IMR-90 (cell line): ENCODE measurements around the gene SARS2. TPM values are rescaled to one million over a fixed set of nuclear protein-coding genes. Genes with fewer than 3 reads are reported as not detected.

Source experiments
- ATAC-seq: fragments of 200-7000 bp; cut with Tn5 transposase; 2 replicates; pipeline ENCODE4 v1.9.1; 2020; ENCODE audit warnings: low read depth, mild to moderate bottlenecking, moderate library complexity
- BruUV-seq: library from RNA; stranded (reverse); fragments of 400-500 nt; replicated peaks from 2 replicates; lab custom pipeline; 2021; lab: Mats Ljungman, UMichigan
- CTCF ChIA-PET: fragments of 300-600 bp; formaldehyde crosslinking; extraction: SDS; loops from one replicate; lab custom pipeline; 2021; ENCODE audit warnings: antibody characterized with exemption; lab: Yijun Ruan, JAX
- POLR2A ChIA-PET: fragments of 300-600 bp; sonication (Branson Sonifier 250); formaldehyde crosslinking; loops from one replicate; lab custom pipeline; 2022; ENCODE audit warnings: antibody characterized with exemption; ENCODE audit not compliant: unreplicated experiment; lab: Charles Lee
- DNase-seq: peaks from one replicate; pipeline ENCODE4 v3.0.0; 2013
- H2AFZ ChIP-seq: replicated peaks from 2 replicates; pipeline ENCODE3; 2013; ENCODE audit warnings: low read length, mild to moderate bottlenecking; ENCODE audit not compliant: poor library complexity
- H2AK5ac ChIP-seq: 2 replicates; pipeline ENCODE4 v1.6.1; 2013; ENCODE audit warnings: low read depth, low read length, inconsistent platforms
- H2AK9ac ChIP-seq: replicated peaks from 2 replicates; pipeline ENCODE3; 2013; ENCODE audit warnings: mild to moderate bottlenecking, low read depth, low read length, moderate library complexity; ENCODE audit not compliant: poor library complexity
- H2BK120ac ChIP-seq: 2 replicates; pipeline ENCODE4 v1.6.1; 2013; ENCODE audit warnings: low read depth, low read length, inconsistent platforms
- H2BK15ac ChIP-seq: 3 replicates; pipeline ENCODE4 v1.6.1; 2013; ENCODE audit warnings: low read depth, low read length, inconsistent platforms
- H2BK20ac ChIP-seq: 2 replicates; pipeline ENCODE4 v1.6.1; 2013; ENCODE audit warnings: low read depth, mild to moderate bottlenecking, inconsistent platforms, low read length, moderate library complexity
- H2BK5ac ChIP-seq: 2 replicates; pipeline ENCODE4 v1.6.1; 2013; ENCODE audit warnings: mild to moderate bottlenecking, low read depth, low read length, inconsistent platforms; ENCODE audit not compliant: poor library complexity, severe bottlenecking
- H3K14ac ChIP-seq: replicated peaks from 2 replicates; pipeline ENCODE4 v1.6.1; 2013; ENCODE audit warnings: low read depth, low read length, inconsistent platforms
- H3K18ac ChIP-seq: 2 replicates; pipeline ENCODE4 v1.6.1; 2013; ENCODE audit warnings: low read depth, low read length, control low read depth
- H3K23ac ChIP-seq: 2 replicates; pipeline ENCODE4 v1.6.1; 2013; ENCODE audit warnings: low read depth, low read length, inconsistent platforms
- H3K27ac ChIP-seq: 2 replicates; pipeline ENCODE4 v1.5.1; 2013; ENCODE audit warnings: mild to moderate bottlenecking, control low read depth, low read length; ENCODE audit not compliant: insufficient read depth
- H3K27me3 ChIP-seq: 2 replicates; pipeline ENCODE4 v1.6.1; 2013; ENCODE audit warnings: low read length; ENCODE audit not compliant: control insufficient read depth, insufficient read depth
- H3K36me3 ChIP-seq: 2 replicates; pipeline ENCODE4 v1.6.1; 2013; ENCODE audit warnings: low read length, mixed read lengths; ENCODE audit not compliant: control insufficient read depth, insufficient read depth
- H3K4ac ChIP-seq: 2 replicates; pipeline ENCODE4 v1.6.1; 2013; ENCODE audit warnings: low read depth, low read length, inconsistent platforms
- H3K4me1 ChIP-seq: 2 replicates; pipeline ENCODE4 v1.6.1; 2013; ENCODE audit warnings: low read length, mixed read lengths; ENCODE audit not compliant: control insufficient read depth, insufficient read depth
- H3K4me2 ChIP-seq: 2 replicates; pipeline ENCODE4 v1.6.1; 2013; ENCODE audit warnings: low read depth, mild to moderate bottlenecking, control low read depth, low read length, moderate library complexity
- H3K4me3 ChIP-seq: 2 replicates; pipeline ENCODE4 v1.5.1; 2013; ENCODE audit warnings: low read depth, mild to moderate bottlenecking, control low read depth, low read length, moderate library complexity; ENCODE audit not compliant: insufficient read depth
- H3K56ac ChIP-seq: 2 replicates; pipeline ENCODE4 v1.6.1; 2013; ENCODE audit warnings: low read length, inconsistent platforms; ENCODE audit not compliant: insufficient read depth; ENCODE audit errors: extremely low read depth
- H3K79me1 ChIP-seq, 2 experiments: 2 replicates each; pipeline ENCODE4 v1.6.1; 2013; ENCODE audit warnings: low read length in 2 of 2, inconsistent platforms in 1 of 2, low read depth in 1 of 2
- H3K9ac ChIP-seq: 2 replicates; pipeline ENCODE4 v1.6.1; 2013; ENCODE audit warnings: low read depth, low read length, control low read depth
- H3K9me1 ChIP-seq: 2 replicates; pipeline ENCODE4 v1.6.1; 2013; ENCODE audit warnings: low read length, inconsistent platforms; ENCODE audit not compliant: insufficient read depth
- H3K9me3 ChIP-seq: 2 replicates; pipeline ENCODE4 v1.6.1; 2013; ENCODE audit warnings: low read length; ENCODE audit not compliant: control insufficient read depth, insufficient read depth
- H4K20me1 ChIP-seq: 2 replicates; pipeline ENCODE4 v1.6.1; 2013; ENCODE audit warnings: low read length, inconsistent platforms; ENCODE audit not compliant: insufficient read depth
- H4K5ac ChIP-seq: 2 replicates; pipeline ENCODE4 v1.6.1; 2013; ENCODE audit warnings: mild to moderate bottlenecking, low read depth, low read length, control low read depth
- H4K8ac ChIP-seq, 2 experiments: 2 replicates each; pipeline ENCODE4 v1.6.1; 2013; ENCODE audit warnings: low read depth in 2 of 2, low read length in 2 of 2, control low read depth in 1 of 2, inconsistent platforms in 1 of 2
- H4K91ac ChIP-seq: 2 replicates; pipeline ENCODE4 v1.6.1; 2013; ENCODE audit warnings: low read depth, low read length, inconsistent platforms; ENCODE audit not compliant: insufficient read depth
- BHLHE40 ChIP-seq: fragments of 150-350 bp; IDR thresholded peaks from 2 replicates; pipeline ENCODE4 v1.6.1; 2016; ENCODE audit warnings: mild to moderate bottlenecking, low read depth, low read length
- CEBPB ChIP-seq: IDR thresholded peaks from 2 replicates; pipeline ENCODE4 v1.6.1; 2012; ENCODE audit warnings: low read depth, low read length, improper control_type of control experiment
- CHD1 ChIP-seq: IDR thresholded peaks from 2 replicates; pipeline ENCODE4 v1.6.1; 2012; ENCODE audit warnings: low read depth, low read length, improper control_type of control experiment
- CTCF ChIP-seq: conservative IDR thresholded peaks from 2 replicates; pipeline ENCODE4 v1.5.1; 2012; ENCODE audit warnings: mild to moderate bottlenecking, low read depth, low read length, improper control_type of control experiment
- ELK1 ChIP-seq: fragments of 150-350 bp; IDR thresholded peaks from 2 replicates; pipeline ENCODE4 v1.6.1; 2016; ENCODE audit warnings: low read depth, mild to moderate bottlenecking, low read length, moderate library complexity, borderline replicate concordance
- MAFK ChIP-seq: IDR thresholded peaks from 2 replicates; pipeline ENCODE4 v1.6.1; 2012; ENCODE audit warnings: low read depth, low read length, improper control_type of control experiment
- MAZ ChIP-seq: IDR thresholded peaks from 2 replicates; pipeline ENCODE4 v1.6.1; 2012; ENCODE audit warnings: low read depth, mild to moderate bottlenecking, low read length, improper control_type of control experiment, moderate library complexity, borderline replicate concordance
- NFE2L2 ChIP-seq: fragments of 150-350 bp; IDR thresholded peaks from 2 replicates; pipeline ENCODE4 v1.6.1; 2016; ENCODE audit warnings: low read depth, mild to moderate bottlenecking, low read length
- POLR2A ChIP-seq: IDR thresholded peaks from 2 replicates; pipeline ENCODE4 v1.6.1; 2012; ENCODE audit warnings: mild to moderate bottlenecking, low read depth, low read length
- RAD21 ChIP-seq: IDR thresholded peaks from 2 replicates; pipeline ENCODE4 v1.6.1; 2012; ENCODE audit warnings: low read length, improper control_type of control experiment
- RFX5 ChIP-seq: IDR thresholded peaks from 2 replicates; pipeline ENCODE4 v1.8.0; 2012; ENCODE audit warnings: low read depth, mild to moderate bottlenecking, low read length, moderate library complexity
- SMC3 ChIP-seq: fragments of 150-350 bp; IDR thresholded peaks from 2 replicates; pipeline ENCODE4 v1.6.1; 2016; ENCODE audit warnings: low read depth, mild to moderate bottlenecking, antibody characterized with exemption, low read length, moderate library complexity
- USF2 ChIP-seq: fragments of 150-350 bp; IDR thresholded peaks from 2 replicates; pipeline ENCODE4 v1.6.1; 2017; ENCODE audit warnings: mild to moderate bottlenecking, antibody characterized with exemption, low read length, low read depth
- WGBS, 2 experiments: methylation state at CpG; one replicate each; pipeline versions ENCODE4 v1.1.5 to v1.1.7; 2013; ENCODE audit warnings: missing lambda C conversion rate in 2 of 2; ENCODE audit not compliant: insufficient read length in 1 of 2; ENCODE audit errors: extremely low coverage in 2 of 2; 5-methylcytosine and 5-hydroxymethylcytosine counted together
- dilution Hi-C: fragments of 300-500 bp; cut with HindIII; formaldehyde crosslinking; loops from one replicate; pipeline ENCODE4 v1.14.3; 2018; ENCODE audit warnings: low sequenced_read_pairs; ENCODE audit not compliant: unreplicated experiment
- in situ Hi-C: fragments of 300-500 bp; cut with MboI; formaldehyde crosslinking; loops from 3 replicates; pipeline ENCODE4 v1.14.3; 2019; ENCODE audit warnings: low sequenced_read_pairs, inconsistent platforms, mixed read lengths
- intact Hi-C: fragments of 100-400 bp; cut with micrococcal nuclease; formaldehyde crosslinking; loops from 2 replicates; pipeline ENCODE4 v1.10.0; 2022
- polyA plus RNA-seq, 3 experiments: library from polyadenylated mRNA; depleted of rRNA; stranded (reverse); fragments of >200 nt; gene quantifications; 2 replicates each; pipeline ENCODE4 v1.2.3, GENCODE V29; 2012; ENCODE audit warnings: low replicate concordance in 1 of 3
- total RNA-seq: library from RNA; depleted of rRNA; stranded (reverse); fragments of >200 nt; gene quantifications from 2 replicates; pipeline ENCODE4 v1.2.3, GENCODE V29; 2012

The SARS2 gene
- total and polyA plus RNA-seq, 2 of the 4 experiments (the other 2 are of a cell fraction) = 10.8 to 33.4 TPM

GRCh38 chr19:38921420-38922274, 8.9 kb downstream of the SARS2 start:
- in situ Hi-C loops (loop anchor here (10.0 to 25.0 kb wide), 2 partner anchors 184 to 297 kb away; partner anchors contain the start of gene CAPN12), intact Hi-C loops (no loop called here)
- 95% methylated on average over 4 of the region's 20 CpGs; no CpG with 5 or more reads in 1 of the 2 experiments for WGBS, 2 experiments

More at GRCh38 chr19:38921420-38922274, 8.9 kb downstream of the SARS2 start:
- no peak overlapping the region for H3K23ac ChIP-seq
- no TSS peak for BruUV-seq
- H3K56ac ChIP-seq = no peak overlapping the region
- H4K5ac ChIP-seq = no peak overlapping the region
- no peak overlapping the region for H2BK5ac ChIP-seq
- H2BK20ac ChIP-seq = no peak overlapping the region
- no peak overlapping the region for H4K91ac ChIP-seq
- no peaks in the 10 kb centered on the region; the same call in 1 of the 2 replicates for H4K20me1 ChIP-seq
- no peak overlapping the region for H2BK120ac ChIP-seq
- no peak overlapping the region for H3K4me2 ChIP-seq
- H3K4ac ChIP-seq = no peak overlapping the region
- no peaks in the 10 kb centered on the region for H3K9me1 ChIP-seq
- ChIA-PET POLR2A (no interaction called here), CTCF (interaction anchor here (0.6 to 1.8 kb wide), 2 partner anchors 9 to 442 kb away, joined by 4 to 5 read pairs; partner anchors contain the start of genes MRPS12 and SARS2)
- ATAC-seq (no peak), DNase-seq (no peak)
- TF ChIP-seq ELK1 (no peak), BHLHE40 (no peak), RFX5 (no peak), USF2 (no peak), RAD21 (no peak), CHD1 (no peak), MAZ (no peak), CTCF (no peak), SMC3 (no peak), MAFK (no peak), POLR2A (no peak), NFE2L2 (no peak), CEBPB (no peak)
- H2AK5ac ChIP-seq = no peak overlapping the region
- H3K14ac ChIP-seq = no peak overlapping the region
- no peak overlapping the region for H2AK9ac ChIP-seq
- no peaks in the 10 kb centered on the region for H3K9me3 ChIP-seq
- H3K18ac ChIP-seq = no peak overlapping the region
- H3K36me3 ChIP-seq = peaks cover 20% of the 10 kb centered on the region
- no peak overlapping the region for H2AFZ ChIP-seq
- dilution Hi-C loops = no loop called here
- no peak overlapping the region for H3K9ac ChIP-seq
- H3K4me1 ChIP-seq = no peaks in the 10 kb centered on the region
- no peak overlapping the region for H2BK15ac ChIP-seq
- no peaks in the 10 kb centered on the region for H3K27me3 ChIP-seq
- H3K4me3 ChIP-seq = no peak overlapping the region
- no peak overlapping the region for H3K27ac ChIP-seq
- H3K79me1 ChIP-seq = no peaks in the 10 kb centered on the region
- no peak overlapping the region for H4K8ac ChIP-seq
